Activated naive CD4-positive, alpha-beta T cell (primary cell): ENCODE data around the gene REN.
A peak's percentile ranks its signal among the peaks of the same experiment; 100 is the strongest.

Source experiments
- DNase-seq, 4 experiments: peaks; one replicate each; lab custom pipeline; 2025; lab: John Stamatoyannopoulos, UW

The REN gene

DNA sequence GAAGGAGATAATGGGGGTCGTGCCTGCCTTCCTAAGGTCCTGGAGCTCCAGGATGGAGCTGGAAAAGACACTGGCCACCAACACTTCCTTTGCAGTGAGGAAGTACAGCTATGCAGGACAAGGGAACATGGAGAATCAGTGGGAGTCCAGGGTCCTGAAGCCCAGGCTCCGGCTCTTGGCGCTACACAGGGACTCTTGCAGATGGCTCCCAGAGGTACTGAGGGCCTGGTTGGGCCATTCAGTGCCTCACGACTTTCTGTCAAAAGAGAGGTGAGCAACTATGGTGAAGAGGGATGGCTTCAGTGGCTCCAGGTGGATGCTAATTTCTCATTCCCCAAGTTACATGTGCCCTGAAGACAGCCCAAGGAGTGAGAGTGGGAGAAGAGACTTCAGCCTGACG is 12.5 kb downstream of the REN start:
- DNase-seq, result no peak

DNA sequence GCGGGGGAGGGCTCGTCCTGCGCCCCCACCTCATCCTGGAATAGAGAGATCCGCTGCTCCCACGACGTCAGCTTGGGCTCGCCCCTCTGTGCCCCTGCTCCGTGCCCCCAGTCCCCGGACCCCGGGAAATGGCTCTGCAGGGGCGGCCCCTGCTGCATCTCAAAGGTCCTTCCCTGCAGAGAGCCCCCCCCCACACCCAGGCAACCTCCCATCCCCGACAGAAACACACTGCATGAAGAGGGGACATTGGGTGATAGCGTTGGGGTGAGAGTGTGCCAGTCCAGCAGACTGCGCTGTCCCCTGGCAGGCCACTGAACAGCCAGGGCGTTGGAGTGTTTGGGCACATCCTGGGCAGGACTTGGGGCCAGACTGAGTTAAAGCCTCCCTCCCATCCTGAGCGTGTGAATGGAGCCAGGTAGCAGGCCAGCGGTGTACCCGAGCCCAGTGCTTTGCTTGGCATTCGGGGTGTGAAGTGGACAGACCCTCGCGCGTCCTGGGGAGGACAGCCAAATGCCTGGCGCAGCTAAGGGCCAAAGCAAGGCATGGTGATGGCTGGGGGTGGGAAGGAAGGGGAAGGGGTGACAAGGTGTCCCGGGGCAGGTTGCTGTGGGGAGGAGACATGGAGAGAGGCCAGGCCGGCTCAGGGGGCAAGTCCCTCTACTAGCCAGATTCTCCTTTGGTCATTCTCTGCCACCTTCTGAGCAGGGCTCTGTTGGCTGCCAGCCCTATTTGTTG is 13.7 kb downstream of the REN start:
- DNase-seq, result no peak

DNA sequence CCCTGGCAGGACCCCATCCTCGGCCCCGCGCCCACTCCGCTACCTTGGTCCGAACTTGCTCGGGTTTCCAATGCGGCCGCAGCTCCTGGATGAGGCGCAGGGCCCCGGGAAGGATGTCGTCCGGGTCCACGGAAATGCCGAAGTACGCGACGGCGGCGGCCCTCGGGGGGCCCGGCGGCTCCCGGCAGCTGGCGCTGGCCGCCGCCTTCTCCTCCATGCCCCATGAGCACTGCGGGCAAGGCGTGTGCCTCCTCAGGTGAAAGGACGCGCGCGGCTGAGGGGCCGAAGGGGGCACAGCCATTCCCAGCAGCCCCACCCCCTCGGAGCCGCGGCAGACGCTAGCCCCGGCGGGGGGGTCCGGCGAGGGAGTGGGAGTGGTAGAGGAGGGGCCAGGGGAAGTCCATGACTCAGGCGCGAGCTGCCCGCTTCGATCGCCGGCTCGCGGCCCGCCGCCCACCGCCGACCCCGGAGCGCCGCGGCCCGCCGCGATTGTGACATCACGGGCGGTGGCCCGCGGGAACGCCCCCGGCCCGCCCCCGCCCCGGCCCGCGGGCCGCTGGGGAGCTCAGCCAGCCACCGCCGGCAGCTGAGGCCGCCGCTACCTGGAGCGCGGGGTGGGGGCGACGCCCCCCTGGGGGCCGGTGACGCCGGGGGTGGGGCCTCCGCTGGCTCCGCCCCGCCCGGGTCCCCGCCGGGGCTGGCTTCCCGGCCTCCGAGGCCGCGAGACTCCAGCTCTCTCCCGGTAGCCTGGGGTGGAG is 14.4 kb downstream of the REN start, which contains the start of gene ETNK2:
Gene ETNK2 (minus strand): TSS at position 493 of the 758 bp plus-strand sequence. CDS start 192 bp downstream, at position 301.
- peak in 2 of 4 experiments; percentile 33 to 57 for DNase-seq

DNA sequence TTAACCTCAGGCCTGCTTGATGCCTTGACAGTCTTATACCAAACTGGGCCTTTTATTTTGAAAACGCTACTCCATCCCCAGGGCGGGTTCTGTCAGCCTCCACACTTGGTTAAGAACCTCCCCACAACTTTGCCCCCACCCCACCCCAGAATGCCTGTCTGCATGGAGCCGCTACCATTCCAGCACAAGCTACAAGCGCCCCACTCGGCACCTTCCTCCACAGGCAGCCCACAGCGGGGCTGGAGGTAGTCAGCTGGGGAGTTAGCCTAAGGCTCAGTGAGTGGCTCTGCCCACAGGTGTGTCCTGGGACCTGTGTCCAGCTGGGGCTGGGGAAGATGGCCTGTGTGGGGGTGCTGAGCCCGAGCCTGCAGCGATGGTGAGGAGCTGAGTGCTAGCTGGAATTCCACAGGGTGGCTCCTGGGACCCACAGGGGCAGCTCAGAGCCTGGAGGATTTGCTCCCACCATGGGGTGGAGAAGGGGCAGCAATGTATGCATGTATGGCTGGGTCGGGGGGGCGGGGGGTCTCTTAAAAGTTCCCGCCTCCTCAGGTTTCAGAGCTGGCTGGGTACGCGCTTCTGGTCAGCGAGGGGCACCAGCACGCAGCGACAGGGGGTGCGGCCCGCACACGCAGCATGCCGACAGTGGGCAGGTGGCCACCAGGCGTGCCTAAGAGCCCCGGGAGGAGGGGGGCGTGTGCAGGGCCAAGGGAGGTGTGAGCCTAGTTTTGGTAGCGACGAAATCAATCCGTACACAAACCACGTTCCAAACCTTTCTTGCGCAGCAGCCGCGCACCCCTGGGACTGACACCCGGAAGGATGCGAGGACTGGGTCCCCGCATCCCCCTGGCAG is 15.2 kb downstream of the REN start:
- DNase-seq, result peak in 1 of 4 experiments; percentile 8

DNA sequence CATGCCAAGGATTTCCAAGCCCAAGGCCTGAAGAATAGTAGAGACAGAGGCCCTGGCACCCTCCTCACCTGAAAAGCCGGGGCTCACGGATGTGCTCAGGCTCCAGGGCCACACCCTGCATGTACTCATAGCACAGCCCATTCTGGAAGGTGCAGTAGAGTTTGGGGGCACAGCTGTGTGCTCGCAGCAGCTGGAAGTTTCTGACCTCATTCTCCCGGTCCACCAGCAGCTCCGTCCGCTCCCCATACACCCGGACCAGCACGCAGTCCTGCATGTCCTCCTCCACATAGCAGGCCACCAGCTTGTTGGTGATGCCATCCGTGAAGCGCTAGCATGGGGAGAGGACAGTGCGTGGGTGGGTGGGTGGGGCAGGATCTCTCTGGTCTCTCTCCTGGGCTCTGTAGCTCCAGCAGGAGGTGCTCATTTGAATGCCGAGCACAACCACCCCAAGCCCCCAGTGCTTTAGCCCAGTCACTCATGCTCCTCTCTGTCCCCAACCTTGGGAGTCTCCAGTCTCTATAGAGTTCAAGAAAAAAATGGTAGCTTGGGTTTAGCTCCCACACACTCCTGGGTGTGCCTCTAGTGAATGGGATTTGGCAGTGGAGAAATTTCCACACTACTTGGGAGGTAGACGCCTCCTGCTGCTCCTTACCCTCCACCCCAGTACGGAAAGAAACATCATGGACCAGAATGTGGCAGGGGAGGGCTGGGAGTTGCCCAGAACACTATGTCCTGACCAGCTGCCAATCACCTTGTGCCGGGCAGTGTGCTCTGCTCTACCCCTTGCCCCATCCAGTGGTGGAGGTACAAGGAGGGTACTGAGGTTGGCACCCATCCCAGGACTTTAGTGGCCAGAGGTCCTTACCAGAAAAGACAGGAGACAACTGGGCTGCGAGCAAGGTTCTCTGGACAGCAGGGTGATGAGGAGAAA is 16.2 kb downstream of the REN start:
- no peak for DNase-seq

DNA sequence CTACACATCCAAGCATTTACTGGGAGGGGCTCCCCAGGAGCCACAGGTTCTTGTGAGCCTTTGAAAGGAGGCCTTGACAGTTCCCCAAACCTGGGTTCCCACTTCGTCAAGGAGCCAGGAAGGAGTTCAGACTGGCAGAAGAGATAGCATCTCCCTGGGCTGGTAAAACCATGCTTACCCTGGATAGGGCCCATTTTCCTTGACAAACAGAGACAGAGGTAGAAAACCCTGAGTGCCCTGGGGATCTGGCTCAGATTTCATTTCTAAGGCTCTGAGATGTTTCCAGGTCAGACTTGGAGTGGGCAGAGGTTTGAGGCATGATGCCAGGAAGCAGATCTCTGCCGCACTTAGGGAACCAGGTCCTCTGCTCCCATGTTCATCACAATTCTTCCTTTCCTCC is 17.0 kb downstream of the REN start:
- DNase-seq, result no peak

DNA sequence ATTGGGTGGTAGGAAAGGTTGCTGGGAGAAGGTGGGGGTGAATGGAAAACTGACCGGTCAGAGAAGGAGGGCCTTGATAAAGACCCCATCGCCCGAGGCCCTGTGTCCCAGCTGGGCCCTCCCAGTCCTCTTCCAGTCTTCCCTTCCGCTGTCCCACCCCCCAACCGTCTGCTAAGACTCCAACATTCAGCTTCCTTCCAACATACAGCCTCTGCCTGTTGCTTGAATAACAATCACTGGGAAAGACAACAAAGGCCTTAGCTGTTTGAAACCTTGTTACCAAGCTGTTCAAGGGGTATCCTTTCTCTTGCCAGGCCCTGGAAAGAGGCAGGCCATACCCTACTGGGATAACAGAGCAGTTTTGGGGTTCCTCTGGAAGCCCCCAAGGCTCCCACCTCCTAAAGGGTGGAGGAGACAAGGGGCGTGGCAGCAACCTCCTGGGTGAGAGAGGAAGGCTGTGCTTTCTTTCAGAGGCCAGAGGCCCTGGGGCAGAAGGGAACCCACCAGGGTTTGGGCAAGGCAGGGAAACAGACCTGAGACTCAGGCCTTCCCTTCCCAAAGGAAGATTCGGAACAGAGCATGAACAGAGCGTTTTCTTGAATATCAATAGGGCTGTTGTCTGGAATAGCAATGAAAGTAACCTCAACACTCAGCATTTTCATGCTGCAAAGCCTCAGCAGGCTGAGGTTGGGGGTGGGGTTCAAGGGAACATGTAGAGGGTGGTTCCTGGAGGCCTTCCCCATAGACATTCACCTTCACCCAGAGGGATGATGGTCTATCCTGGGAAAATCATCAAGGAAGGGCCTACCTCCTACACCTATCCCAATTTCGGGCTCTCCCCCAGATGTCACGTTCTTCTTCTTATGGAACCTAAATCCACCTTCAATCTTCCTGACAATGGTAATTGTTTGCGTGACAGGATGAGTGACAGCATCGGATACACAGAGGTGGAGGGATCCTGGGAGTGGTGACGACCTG is 18.4 kb downstream of the REN start:
- no peak for DNase-seq

DNA sequence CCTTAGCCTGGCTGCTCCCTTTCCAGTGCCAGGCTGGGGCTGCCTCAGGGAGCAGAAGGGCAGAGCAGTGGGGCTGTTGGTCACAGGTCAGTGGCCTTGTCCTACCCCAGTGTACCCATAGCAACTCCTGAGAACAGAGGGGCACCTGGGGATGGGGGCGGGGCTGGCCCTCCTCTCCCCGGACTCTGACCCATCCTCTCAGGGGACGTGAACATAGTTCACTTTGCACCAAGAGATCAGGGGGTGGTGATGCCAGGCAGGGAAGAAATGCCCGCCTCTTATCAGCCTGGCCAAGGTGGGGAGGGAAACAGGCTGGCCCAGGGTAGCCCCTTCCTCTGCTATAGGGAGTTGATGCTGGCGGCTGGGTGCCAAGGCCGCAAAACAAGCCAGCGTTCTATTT is 19.2 kb downstream of the REN start:
- DNase-seq, result no peak

DNA sequence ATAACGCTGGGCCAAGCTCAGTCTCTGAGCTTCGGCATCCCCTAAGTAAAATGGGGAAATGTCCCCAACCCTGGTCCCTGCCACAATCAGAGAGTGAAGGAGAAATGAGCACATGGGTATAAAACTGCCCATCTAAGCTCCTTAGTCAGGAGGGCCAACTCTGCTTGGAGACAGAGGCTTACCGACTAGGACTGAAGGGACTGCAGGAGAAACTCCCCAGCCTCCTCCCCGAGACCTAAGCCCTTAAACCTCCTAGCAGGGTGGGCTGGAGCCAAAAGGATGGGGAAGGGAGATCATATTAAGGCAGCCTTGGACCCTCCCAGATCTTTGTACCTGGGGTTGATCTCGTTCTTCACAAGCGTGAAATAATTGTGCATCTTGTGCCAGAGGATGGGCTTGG is 19.8 kb downstream of the REN start:
- no peak for DNase-seq

DNA sequence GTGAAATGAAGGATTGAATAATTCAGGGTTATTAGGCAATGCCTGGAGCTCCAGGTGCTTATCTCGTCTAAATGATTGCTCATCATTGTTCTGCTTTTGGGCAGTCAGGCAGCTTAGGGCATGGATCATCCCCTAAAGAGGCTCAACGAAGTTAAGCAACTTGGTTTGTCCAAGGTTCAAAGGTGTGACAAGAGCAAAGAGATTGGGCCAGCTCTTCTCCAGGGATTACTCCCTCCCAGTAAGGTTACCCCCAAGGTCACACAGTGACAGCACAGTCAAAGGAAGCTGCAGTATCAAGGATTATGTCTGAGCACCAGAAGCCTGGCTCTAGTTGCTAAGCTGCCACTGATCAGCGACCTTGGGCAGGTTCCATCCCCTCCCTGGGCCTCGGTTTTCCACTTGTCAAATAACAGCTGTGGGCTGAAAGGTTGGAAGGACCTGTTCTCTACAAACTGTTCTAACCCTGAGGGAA is 21.1 kb downstream of the REN start:
- no peak for DNase-seq

DNA sequence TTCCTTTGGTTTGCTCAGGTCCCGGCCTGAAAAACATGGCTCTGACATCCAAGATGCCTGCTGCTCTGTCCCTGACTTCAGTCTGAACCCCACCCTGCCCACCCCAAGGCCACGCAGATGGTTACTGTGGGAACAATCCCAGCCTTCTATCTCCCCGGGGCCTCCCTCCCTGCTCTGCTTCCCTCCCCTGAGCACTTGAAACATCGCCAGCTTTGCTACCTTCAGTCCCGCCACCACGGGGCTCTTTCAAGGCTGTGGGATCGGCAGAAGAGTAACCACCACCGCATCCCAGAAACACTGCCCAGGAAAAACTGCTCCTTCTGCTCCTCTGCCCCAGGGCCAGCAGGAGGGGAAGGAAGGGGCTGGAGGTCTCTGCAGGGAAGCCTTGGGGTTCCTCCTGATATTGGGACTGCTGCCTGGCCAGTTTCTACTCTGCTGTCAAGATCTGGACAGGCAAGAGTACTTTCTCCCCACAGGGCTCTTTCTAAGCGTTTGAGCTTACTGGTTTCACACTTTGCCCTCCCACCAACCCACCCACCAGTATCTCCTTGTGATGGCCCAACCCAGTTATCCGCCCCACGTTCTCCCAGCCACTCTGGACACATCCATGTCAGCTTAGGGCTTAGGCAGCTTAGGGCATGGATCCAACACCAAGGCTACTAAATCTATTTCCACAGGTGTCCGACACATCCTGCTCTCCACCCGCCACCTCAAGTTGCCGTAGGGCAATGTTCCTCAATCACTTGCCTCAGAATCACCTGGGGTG is 22.7 kb downstream of the REN start:
- no peak for DNase-seq

DNA sequence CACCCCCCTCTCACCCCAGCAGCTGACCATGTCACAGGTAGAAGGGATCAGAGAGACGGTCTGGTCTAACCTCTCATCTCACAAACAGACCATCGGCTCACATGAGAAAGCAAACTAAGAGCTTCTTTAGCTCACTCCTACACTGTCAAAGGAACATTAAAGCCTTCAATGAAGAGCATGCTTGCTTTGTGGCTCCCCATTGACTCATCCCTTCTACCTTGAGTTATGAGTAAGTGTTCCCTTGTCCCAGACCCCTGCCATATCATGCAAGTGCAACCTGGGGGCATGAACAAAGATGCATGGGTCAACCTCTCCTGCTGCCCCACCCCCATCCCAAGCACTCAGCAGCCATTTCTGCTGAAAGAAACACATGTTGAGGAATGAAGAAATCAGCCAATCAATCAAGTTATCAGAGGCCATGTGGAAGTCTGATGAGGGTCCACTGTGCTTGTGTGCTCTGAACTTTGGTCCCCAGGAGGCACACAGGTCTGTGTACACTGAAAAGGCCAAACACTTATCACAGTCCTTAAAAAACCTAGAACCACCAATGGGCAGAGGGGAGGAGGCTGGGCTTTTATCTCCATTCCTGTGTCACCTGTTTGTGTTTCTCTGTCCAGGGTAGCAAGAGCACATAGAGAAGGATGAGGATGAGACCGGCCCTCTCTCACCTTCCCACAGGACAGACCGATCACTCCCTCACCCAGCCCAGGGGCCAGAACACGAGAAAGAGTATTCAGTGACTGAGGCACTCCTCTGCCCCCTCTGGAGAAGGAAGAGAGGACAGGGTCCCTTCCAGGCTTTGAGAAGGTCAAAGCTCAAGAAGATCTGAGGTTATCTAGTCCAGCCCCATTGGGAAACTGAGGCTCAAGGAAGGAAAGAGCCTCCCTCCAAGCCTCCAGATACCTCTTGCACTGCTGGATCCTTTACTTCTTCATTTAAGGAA is 23.8 kb downstream of the REN start:
- no peak for DNase-seq

DNA sequence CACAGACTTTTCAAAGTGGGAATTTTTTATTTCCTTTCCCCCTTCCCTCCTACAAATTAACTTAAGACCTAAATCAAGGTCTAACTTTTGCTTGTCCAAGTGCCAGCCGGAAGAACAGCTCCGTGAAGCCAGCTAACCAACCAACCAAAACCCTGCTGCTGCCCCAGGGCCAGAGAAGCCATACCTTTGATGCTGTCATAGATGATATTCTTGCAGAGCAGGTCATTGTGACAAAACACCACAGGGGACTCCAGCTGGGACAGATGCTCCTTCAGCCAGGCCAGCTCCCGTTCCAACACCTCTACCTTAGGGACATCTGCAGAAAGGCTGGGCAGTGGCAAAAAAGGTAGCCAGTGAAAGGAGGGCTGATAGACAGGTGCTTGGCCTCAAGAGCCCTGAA is 25.0 kb downstream of the REN start:
- DNase-seq, result no peak

DNA sequence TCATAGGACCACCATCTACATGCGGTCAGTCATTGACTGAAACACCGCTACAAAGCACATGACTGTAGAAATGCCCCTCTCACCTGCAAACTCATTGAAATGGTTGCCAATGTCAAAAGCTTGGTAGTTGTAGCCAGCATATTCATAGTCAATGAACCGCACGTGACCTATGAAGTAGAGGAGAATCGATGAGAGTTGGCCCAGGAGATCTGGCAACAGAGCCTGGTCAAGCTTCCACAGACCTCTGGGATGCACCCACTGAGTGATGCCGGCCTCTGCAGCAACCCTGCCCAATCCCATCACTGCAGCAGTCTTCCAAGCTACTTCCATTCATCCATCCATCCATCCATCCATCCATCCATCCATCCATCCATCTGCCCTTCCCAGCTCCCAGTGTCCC is 26.2 kb downstream of the REN start:
- no peak for DNase-seq

DNA sequence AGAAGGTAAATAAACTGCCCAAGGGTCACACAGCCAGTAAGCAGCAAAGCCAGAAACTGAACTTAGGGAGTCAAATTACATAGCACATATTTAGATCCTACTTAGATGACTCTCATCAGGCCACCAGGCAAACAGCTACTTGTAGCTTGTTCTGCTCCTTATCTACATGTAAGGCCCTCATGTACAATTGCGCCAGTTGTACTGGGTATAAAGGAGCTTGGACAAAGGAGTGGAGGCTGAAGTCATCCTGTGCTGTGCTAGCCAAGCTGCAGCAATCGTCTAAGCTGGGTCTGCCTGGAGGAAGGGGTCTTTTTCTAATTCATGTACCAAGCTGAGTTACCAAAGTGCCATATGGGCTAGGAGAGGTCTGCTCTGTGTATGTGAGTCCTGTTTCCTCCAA is 27.0 kb downstream of the REN start:
- no peak for DNase-seq

DNA sequence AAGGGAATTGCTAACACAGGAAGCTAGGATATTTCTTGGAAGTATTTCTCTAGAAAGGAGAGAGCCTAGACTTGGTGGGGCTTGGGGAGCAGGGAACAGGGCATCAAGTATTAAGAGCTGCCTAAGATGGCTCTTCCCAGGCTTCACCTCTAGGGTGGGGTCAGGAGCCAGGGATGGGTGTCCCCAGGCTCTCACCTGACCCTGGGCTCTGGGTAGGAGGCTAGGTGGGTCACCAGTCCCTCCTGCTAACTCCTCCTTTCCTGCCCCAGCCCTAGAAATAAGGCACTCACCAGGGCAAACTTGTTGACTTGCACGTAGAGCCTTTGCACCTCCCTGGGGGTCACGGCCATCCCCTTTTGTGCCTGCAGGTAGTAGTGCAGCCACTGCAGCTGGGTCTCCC is 29.3 kb downstream of the REN start:
- DNase-seq, result no peak

DNA sequence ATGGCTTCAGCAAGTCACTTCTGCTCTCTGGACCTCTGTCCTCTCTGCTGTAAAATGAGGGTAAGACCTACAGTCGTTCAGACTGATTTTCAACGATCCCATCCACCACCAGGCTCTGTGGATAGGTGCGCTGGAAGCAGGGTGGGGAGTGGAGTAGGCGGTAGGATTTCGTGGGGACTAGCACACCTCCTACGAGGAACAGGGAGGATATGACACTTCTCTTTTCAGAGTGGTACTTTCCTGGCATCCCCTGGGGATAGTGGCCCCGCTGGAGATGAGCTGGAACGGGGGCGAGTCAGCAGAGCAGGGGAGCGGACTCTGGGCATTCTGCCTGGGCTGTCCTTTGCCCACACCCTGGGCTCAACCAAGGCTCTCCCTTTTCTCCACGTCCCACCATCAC is 32.0 kb downstream of the REN start:
- no peak for DNase-seq

DNA sequence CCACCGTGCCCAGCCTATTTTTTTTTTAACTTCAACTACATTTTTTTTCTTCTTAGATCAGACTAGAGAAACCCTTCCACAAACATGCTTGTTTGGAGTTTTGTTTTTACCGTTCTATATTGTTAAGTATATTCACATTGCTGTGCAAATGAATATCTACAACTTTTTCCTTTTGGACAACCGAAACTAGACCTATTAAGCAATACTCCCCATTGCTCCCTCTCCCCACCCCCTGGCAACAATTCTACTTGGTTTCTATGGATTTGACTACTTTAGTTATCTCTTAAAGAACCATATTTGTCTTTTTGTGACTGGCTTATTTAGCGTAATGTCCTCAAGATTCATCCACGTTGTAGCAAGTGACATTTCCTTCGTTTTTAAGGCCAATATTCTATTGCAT is 33.4 kb downstream of the REN start:
- DNase-seq, result no peak
